ENCODE results near the gene CLASRP.

GRCh38 chr19:45092747-45093678 lies 54.2 kb downstream of the CLASRP start, which contains the start of gene PPP1R37:
- TF ChIP-seq, protein P1, sequence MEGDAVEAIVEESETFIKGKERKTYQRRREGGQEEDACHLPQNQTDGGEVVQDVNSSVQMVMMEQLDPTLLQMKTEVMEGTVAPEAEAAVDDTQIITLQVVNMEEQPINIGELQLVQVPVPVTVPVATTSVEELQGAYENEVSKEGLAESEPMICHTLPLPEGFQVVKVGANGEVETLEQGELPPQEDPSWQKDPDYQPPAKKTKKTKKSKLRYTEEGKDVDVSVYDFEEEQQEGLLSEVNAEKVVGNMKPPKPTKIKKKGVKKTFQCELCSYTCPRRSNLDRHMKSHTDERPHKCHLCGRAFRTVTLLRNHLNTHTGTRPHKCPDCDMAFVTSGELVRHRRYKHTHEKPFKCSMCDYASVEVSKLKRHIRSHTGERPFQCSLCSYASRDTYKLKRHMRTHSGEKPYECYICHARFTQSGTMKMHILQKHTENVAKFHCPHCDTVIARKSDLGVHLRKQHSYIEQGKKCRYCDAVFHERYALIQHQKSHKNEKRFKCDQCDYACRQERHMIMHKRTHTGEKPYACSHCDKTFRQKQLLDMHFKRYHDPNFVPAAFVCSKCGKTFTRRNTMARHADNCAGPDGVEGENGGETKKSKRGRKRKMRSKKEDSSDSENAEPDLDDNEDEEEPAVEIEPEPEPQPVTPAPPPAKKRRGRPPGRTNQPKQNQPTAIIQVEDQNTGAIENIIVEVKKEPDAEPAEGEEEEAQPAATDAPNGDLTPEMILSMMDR (IDR thresholded peaks at IDR 0.05; ENCODE audit: poor library complexity, severe bottlenecking) = peak; percentile 61
- peak; percentile 59 for TF ChIP-seq POLR2AphosphoS5 (IDR thresholded peaks at IDR 0.05)
